ENCODE results near the gene ZFYVE28.

ZFYVE28 gene

DNA sequence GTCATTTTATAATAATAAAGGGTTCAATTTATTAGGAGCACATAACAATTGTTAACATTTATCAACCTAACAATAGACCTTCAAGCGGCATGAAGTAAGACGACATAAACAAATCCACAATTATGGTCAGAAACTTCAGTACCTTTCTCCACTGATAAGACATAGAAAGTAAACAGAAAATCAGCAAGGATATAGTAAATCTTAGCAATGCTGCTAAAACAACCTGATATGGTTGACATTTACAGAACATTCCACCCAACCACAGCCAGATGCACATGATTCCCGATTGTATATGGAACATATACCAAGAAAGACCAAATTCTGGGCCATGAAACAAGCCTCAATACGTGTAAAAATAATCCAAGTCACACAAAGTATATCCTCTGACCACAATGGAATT, 71.3 kb downstream of the ZFYVE28 start:
- DNase-seq, result peak in 1 of 42 donors; percentile 3
- intact Hi-C loops (cut with DNase I), result no loop called here

DNA sequence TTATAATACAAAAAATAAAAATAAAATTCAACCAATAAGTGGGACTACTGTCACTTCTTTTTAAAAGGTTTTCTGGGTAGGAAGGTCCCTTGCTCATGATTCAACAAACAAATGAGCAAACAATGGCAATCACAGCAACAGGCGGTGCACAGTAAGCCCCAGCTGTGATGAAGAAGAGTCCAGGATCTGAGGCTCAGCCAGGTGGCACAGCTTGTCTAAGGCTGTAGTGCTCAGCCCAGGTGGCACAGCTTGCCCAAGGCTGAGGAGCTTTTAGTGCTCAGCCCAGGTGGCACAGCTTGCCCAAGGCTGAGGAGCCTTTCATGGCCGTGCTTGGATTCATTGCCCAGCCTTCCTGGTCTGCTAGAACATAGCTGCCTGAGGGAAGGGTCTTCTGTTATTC, 75.0 kb downstream of the ZFYVE28 start:
- DNase-seq, result peak in 11 of 42 donors; percentile 1 to 34 (median 8)
- intact Hi-C loops (cut with DNase I), result no loop called here

DNA sequence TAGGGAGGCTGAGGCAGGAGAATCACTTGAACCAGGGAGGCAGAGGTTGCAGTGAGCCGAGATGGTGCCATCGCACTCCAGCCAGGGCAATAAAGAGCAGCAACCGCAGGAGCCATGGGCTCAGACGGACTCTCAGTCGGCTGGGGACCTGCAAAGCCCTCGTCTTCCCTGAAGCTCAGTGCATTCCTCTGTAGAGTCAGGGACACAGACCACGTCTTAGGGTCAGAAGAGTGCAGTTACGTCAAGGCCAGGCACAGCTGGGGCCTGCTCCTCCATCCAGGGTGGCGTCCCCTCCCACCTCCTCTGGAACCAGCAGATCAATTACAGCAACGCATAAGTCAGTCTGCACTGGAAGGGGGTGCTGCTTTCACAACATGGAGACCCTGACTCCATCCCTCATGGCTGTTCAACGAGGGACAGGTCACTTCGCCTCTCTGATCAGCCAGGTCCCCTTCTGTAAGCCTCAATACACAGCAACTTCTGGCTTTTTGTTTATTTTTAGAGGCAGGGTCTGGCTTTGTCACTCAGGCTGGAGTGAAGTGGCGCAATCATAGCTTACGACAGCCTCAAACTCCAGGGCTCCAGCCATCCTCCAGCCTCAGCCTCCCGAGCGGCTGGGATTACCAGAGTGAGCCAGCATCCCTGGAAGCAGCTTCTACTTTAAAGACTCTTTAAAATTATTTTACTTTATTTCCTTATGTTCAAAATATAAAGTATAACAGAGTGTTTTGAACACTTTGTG, 76.4 kb downstream of the ZFYVE28 start:
- peak in 14 of 42 donors; percentile 1 to 27 (median 10) for DNase-seq
- intact Hi-C loops (cut with DNase I), result no loop called here

DNA sequence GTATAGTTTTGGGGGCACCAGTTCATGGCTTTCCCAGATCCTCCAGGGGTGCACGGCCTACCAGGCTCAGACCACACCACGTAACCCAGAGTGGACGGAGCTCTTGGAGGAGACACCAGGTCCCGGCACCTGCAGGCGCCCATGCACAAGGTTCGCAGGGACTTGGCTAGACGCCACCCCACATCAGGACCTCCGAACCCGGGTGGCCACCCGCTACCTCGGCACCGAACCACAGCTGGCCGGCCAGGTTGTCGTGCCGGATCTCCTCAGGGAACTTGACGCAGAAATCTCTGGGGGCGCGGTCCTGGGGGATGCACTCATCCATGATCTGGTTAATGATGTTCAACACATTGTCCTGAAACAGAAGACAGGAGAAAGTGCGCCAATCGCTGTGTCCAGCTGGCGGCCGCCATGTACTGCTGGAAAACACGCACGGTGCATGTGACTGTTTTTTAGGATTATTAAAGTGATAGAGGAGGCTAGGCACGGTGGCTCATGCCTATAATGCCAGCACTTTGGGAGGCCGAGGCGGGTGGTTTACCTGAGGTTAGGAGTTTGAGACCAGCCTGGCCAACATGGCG, 77.1 kb downstream of the ZFYVE28 start:
- intact Hi-C loops (cut with DNase I), result no loop called here
- peak in 18 of 42 donors; percentile 5 to 36 (median 15) for DNase-seq

DNA sequence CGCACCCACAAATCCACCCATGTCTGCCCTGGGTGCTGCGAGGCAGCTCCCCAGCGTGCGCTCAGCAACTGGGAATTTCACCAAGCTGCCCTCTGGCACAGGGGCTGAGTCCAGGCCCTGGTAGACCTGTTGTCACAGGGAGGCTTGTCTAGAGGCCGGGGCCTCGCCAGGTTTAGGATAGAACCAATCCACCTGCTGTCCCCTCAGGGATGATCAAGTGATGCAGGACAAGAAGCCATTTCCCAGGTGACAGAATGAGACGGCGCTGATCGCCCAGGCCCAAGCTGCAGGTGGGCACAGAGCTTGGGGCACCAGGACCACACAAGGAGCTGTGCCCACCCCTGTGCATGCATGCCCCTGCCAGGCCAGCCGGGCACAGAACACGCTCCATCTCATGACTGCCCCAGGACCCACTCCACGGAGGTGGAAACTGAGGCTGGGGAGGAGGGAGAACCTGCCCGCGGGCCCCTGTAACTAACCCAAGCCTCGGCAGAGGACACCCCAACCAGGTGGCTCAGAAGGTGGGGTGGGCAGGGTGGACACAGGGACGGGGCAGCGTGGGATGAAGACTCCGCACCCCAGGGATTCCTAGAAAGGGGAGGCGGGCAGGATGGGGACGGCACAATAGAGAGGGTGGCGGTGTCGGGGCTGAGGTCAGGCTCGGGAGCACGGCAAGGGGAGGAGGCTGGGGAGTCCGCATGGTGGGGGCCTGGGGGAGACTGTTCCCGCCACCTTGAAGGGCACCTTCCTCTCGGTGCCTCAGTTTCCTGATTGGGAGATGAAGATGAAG, 78.0 kb downstream of the ZFYVE28 start:
- intact Hi-C loops (cut with DNase I), result no loop called here
- DNase-seq, result peak in 16 of 42 donors; percentile 2 to 37 (median 12)

DNA sequence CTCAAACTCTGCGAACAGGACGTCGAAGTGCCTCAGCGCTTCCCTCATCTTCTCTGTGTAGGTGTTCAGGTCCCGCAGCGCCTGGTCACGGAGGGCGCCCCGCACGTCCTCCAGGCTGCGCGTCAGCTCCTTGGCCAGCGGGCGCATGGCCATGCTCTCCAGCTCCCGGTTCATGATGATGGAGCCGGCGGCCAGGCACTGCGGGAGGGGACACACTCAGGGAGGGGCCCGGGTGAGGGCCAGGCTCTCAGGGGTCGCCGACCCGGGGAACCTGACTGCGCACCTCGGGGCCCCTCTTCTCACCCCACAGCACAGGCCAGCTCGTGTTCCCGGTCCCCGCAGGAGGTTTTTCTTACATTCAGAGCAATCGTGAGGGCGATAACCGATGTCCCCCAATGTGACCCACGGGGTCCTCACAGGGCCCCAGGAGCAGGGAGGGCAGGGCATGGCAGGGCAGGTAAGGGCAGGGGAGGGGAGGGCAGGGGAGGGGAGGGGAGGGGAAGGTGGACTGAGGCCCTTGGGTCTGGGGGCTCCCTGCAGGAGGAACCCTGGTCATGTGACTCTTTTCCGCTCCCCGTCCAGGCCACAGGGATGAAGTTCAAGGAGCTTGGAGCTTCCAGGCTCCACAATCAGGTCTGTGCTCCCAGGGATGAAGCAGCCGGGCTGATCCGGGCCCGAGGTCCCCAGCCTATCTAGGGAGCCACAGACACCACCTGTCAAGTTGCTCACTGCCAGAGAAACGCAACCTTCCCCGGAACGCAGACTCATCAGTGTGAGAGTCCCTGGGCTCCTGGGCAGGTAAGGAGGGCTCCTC, 78.8 kb downstream of the ZFYVE28 start:
- peak in 13 of 42 donors; percentile 2 to 31 (median 10) for DNase-seq

DNA sequence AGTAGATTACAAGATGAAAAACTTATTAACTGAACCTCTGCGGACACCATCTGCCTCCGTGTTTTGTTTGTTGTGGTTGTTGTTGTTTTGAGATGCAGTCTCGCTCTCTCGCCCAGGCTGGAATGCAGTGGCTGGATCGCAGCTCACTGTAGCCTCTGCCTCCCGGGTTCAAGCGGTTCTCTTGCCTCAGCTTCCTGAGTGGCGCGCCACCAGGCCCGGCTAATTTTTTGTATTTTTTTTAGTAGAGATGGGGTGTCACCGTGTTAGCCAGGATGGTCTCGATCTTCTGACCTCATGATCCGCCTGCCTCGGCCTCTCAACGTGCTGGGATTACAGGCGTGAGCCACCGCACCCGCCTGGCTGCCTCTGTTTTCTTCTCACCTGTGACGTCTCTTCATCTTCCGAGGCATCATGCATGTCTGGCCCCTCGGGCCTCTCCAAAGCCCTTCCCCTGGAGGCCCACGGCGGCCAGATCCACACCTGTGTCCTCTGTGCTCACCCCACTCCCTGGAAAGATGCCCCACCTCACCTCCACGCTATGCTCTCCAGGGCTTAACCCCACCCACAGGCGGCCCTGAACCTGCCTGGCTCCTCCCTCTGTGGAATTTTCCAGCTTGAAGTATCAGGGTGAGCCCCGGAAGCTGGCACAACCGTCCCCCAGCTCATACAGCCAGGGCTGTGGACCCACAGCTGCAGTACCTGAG, 79.5 kb downstream of the ZFYVE28 start:
- DNase-seq, result peak in 14 of 42 donors; percentile 2 to 28 (median 16)

More for the DNA sequence above, 78.8 kb downstream of the ZFYVE28 start:
- intact Hi-C loops (cut with DNase I), result no loop called here

DNA sequence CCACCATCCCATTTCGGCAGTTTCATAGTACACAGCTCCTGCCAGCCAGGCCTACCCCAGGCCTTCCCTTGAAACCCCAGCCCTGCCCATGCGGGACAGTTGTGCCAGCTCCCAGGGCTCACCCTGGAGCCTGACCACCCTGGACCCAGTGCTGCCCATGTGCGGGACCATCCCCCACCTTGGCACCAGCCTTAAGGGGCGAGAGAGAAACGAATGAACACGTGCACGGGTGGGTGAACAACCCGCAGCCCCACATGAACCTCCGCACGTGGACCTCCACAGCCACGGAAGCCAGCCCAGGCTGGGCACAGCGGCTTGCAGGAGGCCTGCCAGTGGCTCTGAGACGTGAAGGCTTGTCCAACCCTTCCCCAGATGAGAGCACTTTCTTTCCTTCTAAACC, 80.5 kb downstream of the ZFYVE28 start:
- intact Hi-C loops (cut with DNase I), result no loop called here
- peak in 10 of 42 donors; percentile 5 to 32 (median 10) for DNase-seq

More for the DNA sequence above, 79.5 kb downstream of the ZFYVE28 start:
- intact Hi-C loops (cut with DNase I), result no loop called here

DNA sequence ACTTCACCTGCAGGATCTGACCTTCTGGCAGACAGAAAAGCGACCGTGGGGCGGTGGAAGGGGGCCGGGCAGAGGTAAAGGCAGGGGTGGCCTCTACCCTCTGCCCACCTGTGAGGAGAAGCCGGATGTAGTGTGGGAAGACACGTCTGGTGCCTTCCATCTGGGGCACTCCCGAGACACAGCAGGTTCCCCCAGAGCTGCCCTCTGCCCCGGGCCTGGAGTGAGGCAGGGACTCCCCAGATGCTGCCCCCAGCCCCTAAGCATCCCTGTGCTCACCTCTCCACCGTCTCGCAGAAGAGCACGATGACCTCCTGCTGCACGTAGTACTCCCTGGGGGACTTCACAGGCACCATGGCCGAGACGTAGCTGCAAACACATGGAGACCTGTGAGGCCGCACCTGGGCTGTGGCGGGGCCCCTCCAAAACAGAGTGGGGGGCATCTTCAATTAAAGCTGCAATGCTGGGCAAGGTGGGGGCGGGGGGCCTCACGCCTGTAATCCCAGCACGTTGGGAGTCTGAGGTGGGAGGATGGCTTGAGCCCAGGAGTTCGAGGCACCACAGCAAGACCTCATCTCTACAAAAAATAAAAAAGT, 81.2 kb downstream of the ZFYVE28 start:
- DNase-seq, result peak in 10 of 42 donors; percentile 3 to 25 (median 10)
- intact Hi-C loops (cut with DNase I), result no loop called here

DNA sequence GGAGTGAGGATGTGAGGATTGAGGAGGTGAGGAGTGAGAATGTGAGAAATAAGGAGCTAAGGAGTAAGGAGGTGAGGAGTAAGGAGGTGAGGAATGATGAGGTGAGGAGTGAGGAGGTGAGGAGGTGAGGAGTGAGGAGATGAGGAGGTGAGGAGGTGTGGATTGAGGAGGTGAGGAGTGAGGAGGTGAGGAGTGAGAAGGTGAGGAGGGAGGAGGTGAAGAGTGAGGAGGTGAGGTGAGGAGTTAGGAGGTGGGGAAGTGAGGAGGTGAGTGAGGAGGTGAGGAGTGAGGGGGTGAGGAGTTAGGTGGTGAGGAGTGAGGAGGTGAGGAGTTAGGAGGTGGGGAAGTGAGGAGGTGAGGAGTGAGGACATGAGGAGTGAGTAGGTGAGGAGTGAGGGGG, 81.8 kb downstream of the ZFYVE28 start:
- DNase-seq, result no peak
- intact Hi-C loops (cut with DNase I), result no loop called here

DNA sequence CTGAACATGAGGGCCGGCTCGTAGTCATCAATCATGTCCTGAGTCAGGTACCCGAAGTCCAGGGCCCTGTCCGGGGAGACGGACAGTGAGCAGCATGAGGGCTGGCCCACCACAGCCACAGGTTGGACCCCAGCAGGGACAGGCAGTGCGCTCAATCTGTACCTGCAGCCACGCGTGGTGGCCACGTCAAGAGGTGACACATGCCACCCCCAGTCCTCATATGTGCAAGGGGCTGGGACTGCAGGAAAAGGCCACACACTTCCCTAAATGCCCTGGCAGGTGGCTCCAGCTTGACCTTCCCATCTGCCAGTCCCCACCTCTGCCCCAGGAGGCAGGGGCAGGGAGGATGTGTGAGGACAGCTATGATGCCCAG, 82.7 kb downstream of the ZFYVE28 start:
- intact Hi-C loops (cut with DNase I), result no loop called here
- DNase-seq, result peak in 8 of 42 donors; percentile 3 to 36 (median 10)

DNA sequence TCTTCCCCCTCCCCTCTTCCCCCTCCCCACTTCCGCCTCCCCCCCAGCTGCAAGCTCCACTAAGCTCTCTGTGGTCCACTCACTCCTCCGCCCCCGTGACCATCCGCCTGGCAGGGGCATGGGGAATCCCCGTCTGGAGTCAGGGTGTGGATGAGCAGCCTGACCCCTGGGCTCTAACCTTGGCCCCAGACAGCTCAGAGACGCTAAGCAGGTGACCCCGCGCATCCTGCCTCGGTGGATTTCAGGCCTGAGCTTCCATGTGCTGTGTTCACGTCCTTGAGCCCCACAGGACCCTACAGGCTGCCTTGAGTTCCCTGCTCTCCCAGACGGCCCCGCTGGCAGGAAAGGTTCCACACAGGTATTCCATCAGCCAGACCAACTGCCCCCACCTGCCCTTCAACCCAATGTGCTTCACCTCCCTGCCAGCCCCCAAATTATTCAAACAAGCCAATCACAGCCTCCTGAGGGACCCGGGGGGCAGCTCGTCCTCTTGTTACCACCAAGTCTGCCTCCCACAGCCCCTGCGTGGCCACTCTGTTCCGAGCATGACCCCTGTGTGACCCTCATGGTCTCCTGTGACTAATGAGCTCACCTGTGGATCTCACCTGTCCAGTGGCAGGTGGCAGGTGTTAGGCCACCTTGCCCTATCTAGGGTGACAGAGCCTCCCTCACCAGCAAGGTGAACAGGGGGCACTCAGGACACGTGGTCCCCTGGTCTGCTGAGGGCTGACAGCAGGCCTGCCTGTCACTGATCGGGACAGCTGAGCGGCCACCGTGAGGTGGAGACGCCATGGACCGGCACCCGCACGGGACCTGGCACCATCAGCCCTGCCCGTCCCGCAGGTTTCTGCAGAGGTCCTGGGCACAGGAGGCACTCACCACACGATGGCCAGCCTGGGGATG, 83.4 kb downstream of the ZFYVE28 start:
- DNase-seq, result peak in 8 of 42 donors; percentile 5 to 37 (median 19)
- intact Hi-C loops (cut with DNase I), result no loop called here

DNA sequence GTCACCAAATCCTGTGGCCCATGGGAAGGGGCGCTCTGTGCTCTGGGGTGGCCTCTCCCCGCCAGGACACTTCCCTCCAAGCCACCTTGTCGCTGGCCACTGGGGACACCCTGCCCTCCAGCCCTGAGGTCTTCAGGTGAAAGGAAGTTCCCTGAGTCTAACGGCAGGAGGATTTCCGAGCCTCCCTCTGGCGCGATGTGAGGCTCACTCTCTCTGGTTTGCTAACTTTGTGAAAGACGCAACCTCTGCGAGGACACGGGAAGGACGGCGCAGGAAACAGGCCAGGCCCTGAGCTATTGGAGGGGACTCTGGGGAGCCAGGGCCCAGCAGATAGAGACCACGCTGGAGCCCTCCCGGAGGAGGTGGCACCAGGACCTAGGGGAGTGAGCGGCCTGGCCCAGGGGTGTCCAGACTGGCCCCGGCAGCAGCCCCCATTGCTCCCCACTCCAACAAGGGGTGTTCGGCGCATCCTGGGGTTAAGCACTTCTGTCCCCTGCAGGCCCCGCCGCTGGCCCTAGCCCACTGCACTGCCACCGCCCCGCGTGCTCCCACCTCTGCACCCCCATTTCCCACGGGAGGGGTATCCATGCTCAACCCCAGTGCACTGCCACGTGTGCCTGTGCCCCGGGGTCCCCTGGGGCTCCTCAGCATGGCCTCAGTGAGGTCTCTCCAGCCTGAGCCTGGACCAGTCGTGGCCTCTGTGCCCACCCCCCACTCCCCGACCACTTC, 84.4 kb downstream of the ZFYVE28 start:
- intact Hi-C loops (cut with DNase I), result no loop called here
- peak in 7 of 42 donors; percentile 0 to 21 (median 16) for DNase-seq

DNA sequence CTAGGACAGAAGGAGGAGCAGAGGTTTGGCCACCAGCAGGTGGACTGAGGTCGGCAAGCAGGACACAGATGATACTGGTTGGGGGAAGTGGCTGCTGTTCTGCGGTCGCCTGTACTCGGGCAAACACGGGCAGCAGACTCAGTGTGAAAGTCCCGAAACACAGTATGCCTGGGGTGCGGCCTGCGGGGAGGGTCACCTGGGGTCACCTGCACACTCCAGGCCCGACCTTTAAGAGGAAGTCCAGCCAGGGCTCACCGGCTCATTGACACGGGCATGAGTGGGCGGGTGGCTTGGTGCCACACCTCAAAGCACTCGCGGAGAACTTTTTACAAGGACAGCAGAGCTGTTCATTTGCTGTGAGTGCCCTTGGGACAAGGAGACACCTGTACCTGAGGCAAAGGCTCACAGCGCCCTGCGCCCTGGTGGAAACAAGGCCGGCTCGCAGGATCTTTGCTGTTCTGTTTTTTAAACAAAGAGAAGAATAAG, 85.0 kb downstream of the ZFYVE28 start:
- intact Hi-C loops (cut with DNase I), result no loop called here
- peak in 5 of 42 donors; percentile 13 to 33 (median 22) for DNase-seq

DNA sequence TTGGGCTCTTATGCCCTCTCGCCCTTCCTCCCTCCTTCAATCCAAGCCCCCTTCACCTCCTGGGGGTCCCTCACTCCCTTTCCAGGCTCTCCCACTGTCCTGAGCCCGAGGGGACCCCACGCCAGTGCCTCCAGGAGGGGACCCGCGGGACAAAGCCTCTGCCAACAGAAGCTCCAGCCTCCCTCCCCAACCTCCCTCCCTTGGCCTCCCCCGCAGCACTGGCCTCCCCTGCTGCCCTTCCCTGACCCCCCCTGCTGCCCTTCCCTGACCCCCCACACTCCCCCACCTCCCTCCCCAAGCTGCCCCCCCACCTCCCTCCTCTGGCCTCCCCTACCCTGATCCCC, 85.5 kb downstream of the ZFYVE28 start:
- DNase-seq, result peak in 1 of 42 donors; percentile 3
- intact Hi-C loops (cut with DNase I), result no loop called here
